ENCODE results near the gene UBE2I.

DNA sequence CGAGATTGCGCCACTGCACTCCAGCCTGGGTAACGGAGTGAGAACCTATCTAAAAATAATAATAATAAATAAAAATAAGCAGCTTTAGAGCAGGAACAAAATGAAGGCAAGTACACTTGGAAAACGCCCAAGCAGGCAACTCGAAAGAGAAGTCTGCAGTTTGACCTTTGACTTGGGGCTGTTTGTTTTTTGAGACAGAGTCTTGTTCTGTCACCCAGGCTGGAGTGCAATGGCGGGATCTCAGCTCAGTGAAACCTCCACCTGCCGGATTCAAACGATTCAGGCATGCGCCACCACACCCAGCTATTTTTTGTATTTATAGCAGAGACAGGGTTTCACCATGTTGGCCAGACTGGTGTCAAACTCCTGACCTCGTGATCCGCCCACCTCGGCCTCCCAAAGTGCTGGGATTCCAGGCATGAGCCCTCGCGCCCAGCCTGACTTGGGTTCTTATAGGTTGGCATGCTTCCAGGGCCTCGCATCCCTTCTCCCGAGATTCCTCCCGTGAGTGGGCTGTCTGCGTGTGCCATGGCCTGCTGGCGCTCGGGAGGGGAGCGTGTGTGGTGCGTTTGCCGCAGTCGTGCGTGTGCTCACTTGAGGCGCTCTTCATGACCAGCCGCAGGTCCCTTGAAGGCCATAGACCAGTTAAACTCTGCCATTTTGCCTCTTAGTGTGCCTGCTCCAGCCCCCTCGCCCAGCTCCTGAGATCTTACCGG, 18.4 kb upstream of the UBE2I start:
- TF ChIP-seq, protein P1, sequence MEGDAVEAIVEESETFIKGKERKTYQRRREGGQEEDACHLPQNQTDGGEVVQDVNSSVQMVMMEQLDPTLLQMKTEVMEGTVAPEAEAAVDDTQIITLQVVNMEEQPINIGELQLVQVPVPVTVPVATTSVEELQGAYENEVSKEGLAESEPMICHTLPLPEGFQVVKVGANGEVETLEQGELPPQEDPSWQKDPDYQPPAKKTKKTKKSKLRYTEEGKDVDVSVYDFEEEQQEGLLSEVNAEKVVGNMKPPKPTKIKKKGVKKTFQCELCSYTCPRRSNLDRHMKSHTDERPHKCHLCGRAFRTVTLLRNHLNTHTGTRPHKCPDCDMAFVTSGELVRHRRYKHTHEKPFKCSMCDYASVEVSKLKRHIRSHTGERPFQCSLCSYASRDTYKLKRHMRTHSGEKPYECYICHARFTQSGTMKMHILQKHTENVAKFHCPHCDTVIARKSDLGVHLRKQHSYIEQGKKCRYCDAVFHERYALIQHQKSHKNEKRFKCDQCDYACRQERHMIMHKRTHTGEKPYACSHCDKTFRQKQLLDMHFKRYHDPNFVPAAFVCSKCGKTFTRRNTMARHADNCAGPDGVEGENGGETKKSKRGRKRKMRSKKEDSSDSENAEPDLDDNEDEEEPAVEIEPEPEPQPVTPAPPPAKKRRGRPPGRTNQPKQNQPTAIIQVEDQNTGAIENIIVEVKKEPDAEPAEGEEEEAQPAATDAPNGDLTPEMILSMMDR (IDR thresholded peaks at IDR 0.05; ENCODE audit: borderline replicate concordance, extremely low read depth, low read length, poor library complexity, severe bottlenecking), result no peak
- TF ChIP-seq EZH2 (IDR thresholded peaks at IDR 0.05; ENCODE audit: borderline replicate concordance, low read depth, low read length, severe bottlenecking), result no peak
